GF-D8 (cell line): ENCODE data around the gene CFAP251.
A peak's percentile ranks its signal among the peaks of the same experiment; 100 is the strongest.
"Not testable (repeated sequence)": the region's sequence is repeated elsewhere in the genome, so short reads cannot be mapped to it uniquely, and the experiment has no call there.

ENCODE experiments used
- DNase-seq: peaks from one replicate; lab custom pipeline; 2025; lab: John Stamatoyannopoulos, UW

The CFAP251 gene

GRCh38 chr12:121911824-121912585, 6.4 kb upstream of the CFAP251 start:
- DNase-seq, result no peak

GRCh38 chr12:121915841-121916321, 2.5 kb upstream of the CFAP251 start:
- DNase-seq, result no peak

DNA sequence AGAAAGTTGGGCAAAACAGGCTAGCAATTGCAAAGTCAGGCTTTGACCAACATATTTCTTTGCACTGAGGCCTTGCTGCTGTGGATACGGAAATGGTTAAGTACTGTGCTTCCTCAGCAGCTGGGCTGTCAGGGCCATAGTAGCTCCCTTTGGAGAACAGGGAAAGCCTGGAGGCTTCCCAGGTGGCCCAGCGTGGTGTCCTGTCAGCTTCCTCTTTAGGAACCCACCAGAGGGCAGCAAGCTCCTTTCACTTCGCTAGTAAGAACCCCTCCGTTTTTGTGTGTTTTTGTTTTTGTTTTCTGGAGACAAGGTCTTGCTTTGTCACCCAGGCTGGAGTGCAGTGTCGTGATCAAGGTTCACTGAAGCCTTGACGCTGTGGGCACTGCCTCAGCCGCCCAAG, 1.7 kb upstream of the CFAP251 start:
- DNase-seq, result no peak

GRCh38 chr12:121918679-121919038, 267 bp downstream of the CFAP251 start:
- no peak for DNase-seq

DNA sequence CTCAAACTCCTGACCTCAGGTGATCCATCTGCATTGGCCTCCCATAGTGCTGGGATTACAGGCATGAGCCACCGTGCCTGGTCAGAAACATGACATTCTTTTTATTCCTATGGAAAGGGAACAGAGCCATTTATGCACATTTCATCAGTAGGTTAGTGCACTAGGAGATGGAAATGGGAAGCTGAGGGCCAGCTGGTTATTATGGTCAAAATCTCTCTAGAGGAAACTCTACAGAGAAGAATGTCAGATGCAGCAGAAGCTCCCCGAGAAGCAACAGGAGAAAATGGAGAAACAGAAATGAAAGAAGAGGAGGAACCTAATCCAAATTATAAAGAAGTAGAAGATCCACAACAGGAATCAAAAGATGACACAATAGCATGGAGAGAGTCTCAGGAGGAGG, 2.7 kb downstream of the CFAP251 start:
- DNase-seq, result peak; percentile 14

- no peak for DNase-seq
Observed at GRCh38 chr12:121925358-121925695, 6.9 kb downstream of the CFAP251 start.

- DNase-seq, result peak; percentile 23
Observed at GRCh38 chr12:121926874-121927706, 8.7 kb downstream of the CFAP251 start.

DNA sequence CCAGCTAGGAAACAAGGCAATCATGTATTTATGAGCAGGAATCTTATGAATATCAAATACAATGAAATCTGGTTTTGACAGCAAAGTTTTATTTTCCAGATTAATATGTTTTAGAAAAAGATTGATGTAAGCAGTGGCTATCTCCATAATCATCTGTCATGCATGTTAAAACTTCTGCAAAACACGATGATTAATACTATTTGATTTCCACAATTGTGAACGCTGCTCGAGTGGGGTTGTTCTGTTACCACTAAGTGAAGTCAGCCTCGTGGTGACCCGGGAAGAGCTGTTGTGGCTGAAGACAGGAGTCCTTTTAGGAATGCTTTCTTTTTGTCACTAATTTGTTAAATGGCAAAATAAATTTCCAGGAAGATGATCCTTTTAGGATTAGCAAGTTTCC, 9.4 kb downstream of the CFAP251 start:
- DNase-seq, result no peak

DNA sequence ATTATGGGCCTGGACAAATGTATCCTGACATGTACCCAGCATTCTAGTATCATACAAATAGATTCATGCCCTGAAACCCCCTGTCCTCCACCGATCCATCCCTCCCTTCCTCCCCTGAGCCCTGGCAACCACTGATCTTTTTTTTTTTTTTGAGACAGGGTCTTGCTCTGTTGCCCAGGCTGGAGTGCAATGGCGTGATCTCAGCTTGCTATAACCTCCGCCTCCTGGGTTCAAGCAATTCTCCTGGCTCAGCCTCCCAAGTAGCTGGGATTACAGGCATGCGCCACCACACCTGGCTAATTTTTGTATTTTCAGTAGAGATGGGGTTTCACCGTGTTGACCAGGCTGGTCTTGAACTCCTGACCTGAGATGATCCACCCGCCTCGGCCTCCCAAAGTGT, 11.2 kb downstream of the CFAP251 start:
- DNase-seq, result not testable (repeated sequence)

DNA sequence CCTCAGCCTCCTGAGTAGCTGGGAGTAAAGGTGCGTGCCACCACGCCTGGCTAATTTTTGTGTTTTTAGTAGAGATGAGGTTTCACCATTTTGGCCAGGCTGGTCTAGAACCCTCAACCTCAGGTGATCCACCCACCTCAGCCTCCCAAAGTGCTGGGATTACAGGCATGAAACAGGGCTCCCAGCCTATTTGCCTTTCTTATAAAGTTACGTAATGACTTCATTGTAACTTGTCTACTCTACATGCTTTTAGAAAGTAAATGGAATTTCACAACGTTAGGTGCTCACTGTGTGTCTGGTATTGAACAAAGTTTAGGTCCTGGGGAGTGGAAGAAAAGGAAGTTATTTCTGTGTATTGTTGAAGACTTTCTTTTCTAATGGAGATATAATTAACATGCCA, 12.5 kb downstream of the CFAP251 start:
- no peak for DNase-seq

DNA sequence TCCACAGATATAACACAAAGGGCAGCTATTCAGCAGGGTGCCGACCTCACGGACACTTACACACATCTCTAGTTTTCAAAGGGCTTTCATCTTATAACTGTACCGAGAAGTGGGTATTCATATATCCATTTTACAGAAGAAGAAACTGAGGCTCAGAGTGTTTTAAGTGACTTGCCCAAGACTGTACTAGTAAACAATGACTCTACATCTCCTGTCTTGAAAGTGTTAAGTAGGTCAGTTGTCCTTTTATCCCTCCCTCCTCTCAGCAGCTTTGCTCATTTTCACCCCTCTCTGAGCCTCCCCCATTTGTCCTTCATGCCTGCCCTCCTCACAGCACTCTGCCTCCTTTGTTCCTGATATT, 13.8 kb downstream of the CFAP251 start:
- no peak for DNase-seq

DNA sequence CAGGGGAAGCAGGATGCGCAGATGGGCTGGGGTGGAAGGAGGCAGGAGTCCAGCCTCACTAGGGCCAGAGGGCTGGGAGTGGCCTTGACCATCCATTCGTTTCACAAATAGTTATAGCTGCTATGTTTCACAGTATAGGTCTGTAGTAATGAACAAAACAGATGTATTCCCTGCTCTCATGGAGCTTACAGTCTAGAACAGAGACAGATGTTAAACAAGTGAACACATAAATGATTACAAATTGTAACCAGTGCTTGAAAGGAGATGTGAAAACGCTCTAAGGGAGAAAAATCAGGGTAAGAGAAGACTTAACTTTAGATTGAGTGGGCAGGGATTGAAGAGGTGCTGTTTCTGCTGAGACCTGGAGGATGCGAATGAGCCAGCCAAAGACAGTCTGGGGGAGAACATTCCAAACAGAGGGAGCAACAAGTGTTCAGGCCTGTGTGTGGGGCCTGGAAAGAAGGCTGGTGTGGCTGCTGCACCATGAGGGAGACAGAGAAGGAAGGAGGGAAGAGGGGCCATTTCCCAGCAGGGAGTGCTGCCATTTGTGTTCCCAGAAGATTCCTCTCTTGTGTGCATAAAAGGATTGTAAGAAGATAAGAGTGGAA, 14.6 kb downstream of the CFAP251 start:
- no peak for DNase-seq

GRCh38 chr12:121933522-121934308, 15.3 kb downstream of the CFAP251 start:
- no peak for DNase-seq

GRCh38 chr12:121934309-121934664, 15.9 kb downstream of the CFAP251 start:
- no peak for DNase-seq

- DNase-seq, result no peak
Observed at GRCh38 chr12:121937654-121938053, 19.3 kb downstream of the CFAP251 start.

- no peak for DNase-seq
Observed at GRCh38 chr12:121939186-121939585, 20.8 kb downstream of the CFAP251 start.

DNA sequence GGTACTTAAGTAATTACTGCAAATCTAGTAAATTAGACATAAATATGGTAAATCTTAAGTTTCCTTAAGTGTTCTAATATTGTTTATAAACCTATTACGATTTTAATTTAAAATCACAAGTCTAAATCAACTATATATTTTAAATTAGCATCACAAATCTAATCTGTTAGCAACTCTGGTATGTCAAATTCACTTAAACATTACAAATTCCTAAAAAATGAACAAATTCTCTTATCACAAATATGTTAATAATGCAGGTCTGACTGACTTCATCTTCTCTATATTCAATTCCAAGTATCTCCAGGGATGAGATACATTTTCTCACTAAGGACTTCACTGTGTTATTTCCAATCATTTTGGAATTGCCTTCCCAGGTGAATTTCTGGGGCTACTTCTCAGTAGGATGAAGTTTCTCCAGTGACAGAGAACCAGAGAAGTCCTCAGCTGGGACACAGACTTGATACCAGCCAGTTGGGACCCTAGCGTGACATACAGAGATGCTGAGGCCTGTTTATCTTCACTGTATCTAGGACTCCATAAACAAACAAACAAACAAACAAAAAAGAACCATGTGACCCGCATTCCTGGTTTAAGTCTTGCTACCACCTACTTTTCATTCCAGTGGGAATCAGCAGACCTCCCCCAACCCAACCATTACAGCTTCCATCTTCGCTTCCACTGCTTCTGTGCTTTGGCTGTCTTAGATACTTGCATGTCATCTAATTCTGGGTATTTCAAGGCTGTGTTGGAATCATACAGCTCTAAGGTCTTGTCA, 21.8 kb downstream of the CFAP251 start:
- DNase-seq, result no peak

- no peak for DNase-seq
Observed at GRCh38 chr12:121942145-121942718, 23.8 kb downstream of the CFAP251 start.

GRCh38 chr12:121943926-121944325, 25.5 kb downstream of the CFAP251 start:
- no peak for DNase-seq

- no peak for DNase-seq
Observed at GRCh38 chr12:121946313-121947025, 28.1 kb downstream of the CFAP251 start.

DNA sequence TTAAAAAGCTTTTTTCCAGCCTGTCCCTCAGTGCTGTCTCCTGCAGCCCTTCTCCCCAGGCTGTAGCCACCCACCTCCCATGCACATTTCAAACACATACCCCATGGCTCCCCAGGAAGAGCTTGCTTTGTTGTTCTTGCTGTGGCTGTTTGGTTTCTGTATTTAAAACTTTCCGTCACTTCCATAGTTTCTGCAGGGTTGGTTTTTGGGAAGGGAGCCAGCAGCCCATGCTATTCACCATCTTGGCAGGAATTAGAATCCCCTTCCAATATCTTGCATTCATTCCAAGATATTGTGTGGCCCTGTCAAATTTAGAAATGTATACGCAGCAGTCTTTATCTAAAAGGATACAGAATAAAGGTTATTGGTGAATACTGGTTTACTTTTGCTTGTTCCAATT, 29.6 kb downstream of the CFAP251 start:
- DNase-seq, result no peak
